Nephron (organoid): ENCODE results near the gene MAPK4.
A peak's percentile ranks its signal among the peaks of the same experiment; 100 is the strongest.

Experiments used
- H3K27ac Mint-ChIP-seq, 3 experiments: 2 replicates each; pipeline ENCODE4 v1.8.0; 2020; ENCODE audit warnings: mixed read lengths in 3 of 3, mild to moderate bottlenecking in 2 of 3, moderate library complexity in 1 of 3
- H3K27me3 Mint-ChIP-seq: 2 replicates; pipeline ENCODE4 v1.8.0; 2021; ENCODE audit warnings: low read depth, mild to moderate bottlenecking, moderate library complexity, mixed read lengths
- H3K36me3 Mint-ChIP-seq: 2 replicates; pipeline ENCODE4 v1.8.0; 2020; ENCODE audit warnings: low read depth, mixed read lengths
- H3K4me1 Mint-ChIP-seq: 2 replicates; pipeline ENCODE4 v1.8.0; 2020; ENCODE audit warnings: mixed read lengths
- H3K4me3 Mint-ChIP-seq, 3 experiments: 2 replicates each; pipeline ENCODE4 v1.8.0; 2020; ENCODE audit warnings: mild to moderate bottlenecking in 3 of 3, mixed read lengths in 3 of 3, moderate library complexity in 2 of 3
- H3K9me3 Mint-ChIP-seq: 2 replicates; pipeline ENCODE4 v1.8.0; 2020; ENCODE audit warnings: mixed read lengths
- CTCF ChIP-seq, 3 experiments: fragments of 200-600 bp; sonication (generic); IDR thresholded peaks; one replicate each; pipeline ENCODE4 v1.5.0; 2021; ENCODE audit warnings: antibody characterized with exemption in 3 of 3; ENCODE audit not compliant: unreplicated experiment in 3 of 3

Gene MAPK4

GRCh38 chr18:50662775-50663383 is 103.0 kb downstream of the MAPK4 start:
- Mint-ChIP-seq H3K9me3 (peaks cover 3% of the 10 kb centered on the region), H3K36me3 (peaks cover 13% of the 10 kb centered on the region), H3K4me3 (peak overlapping the region in 1 of 3 experiments; percentile 8), H3K27me3 (peaks cover 12% of the 10 kb centered on the region), H3K27ac (peak overlapping the region in 1 of 3 experiments; percentile 84), H3K4me1 (peaks cover 38% of the 10 kb centered on the region)
- no peak for TF ChIP-seq CTCF (IDR thresholded peaks at IDR 0.05; ENCODE audit: unreplicated experiment in 3 of 3)

- Mint-ChIP-seq H3K4me3 (no peak overlapping the region), H3K36me3 (peaks cover 13% of the 10 kb centered on the region), H3K27ac (no peak overlapping the region), H3K27me3 (peaks cover 12% of the 10 kb centered on the region), H3K4me1 (peaks cover 38% of the 10 kb centered on the region), H3K9me3 (peaks cover 3% of the 10 kb centered on the region)
- no peak for TF ChIP-seq CTCF (IDR thresholded peaks at IDR 0.05; ENCODE audit: unreplicated experiment in 3 of 3)
These were observed 103.9 kb downstream of the MAPK4 start for GRCh38 chr18:50663626-50664441.

GRCh38 chr18:50665015-50665414 is 105.1 kb downstream of the MAPK4 start:
- Mint-ChIP-seq H3K4me3 (no peak overlapping the region), H3K27me3 (peaks cover 12% of the 10 kb centered on the region), H3K36me3 (peaks cover 13% of the 10 kb centered on the region), H3K9me3 (peaks cover 3% of the 10 kb centered on the region), H3K27ac (peak overlapping the region in 1 of 3 experiments; percentile 25), H3K4me1 (peaks cover 33% of the 10 kb centered on the region)
- TF ChIP-seq CTCF (IDR thresholded peaks at IDR 0.05; ENCODE audit: unreplicated experiment in 3 of 3) = no peak

GRCh38 chr18:50665519-50665918 is 105.6 kb downstream of the MAPK4 start:
- Mint-ChIP-seq H3K36me3 (peaks cover 13% of the 10 kb centered on the region), H3K27ac (peak overlapping the region in 1 of 3 experiments; percentile 10)

GRCh38 chr18:50666536-50666935 is 106.6 kb downstream of the MAPK4 start:
- no peak for TF ChIP-seq CTCF (IDR thresholded peaks at IDR 0.05; ENCODE audit: unreplicated experiment in 3 of 3)
- no peak overlapping the region for H3K4me3 Mint-ChIP-seq
- H3K36me3 Mint-ChIP-seq = peaks cover 13% of the 10 kb centered on the region
- H3K4me1 Mint-ChIP-seq = peaks cover 33% of the 10 kb centered on the region
- H3K9me3 Mint-ChIP-seq = peaks cover 3% of the 10 kb centered on the region
- no peak overlapping the region for H3K27ac Mint-ChIP-seq
- H3K27me3 Mint-ChIP-seq = peaks cover 12% of the 10 kb centered on the region

More at GRCh38 chr18:50665519-50665918, 105.6 kb downstream of the MAPK4 start:
- no peak for TF ChIP-seq CTCF (IDR thresholded peaks at IDR 0.05; ENCODE audit: unreplicated experiment in 3 of 3)
- peaks cover 12% of the 10 kb centered on the region for H3K27me3 Mint-ChIP-seq
- peaks cover 33% of the 10 kb centered on the region for H3K4me1 Mint-ChIP-seq
- H3K4me3 Mint-ChIP-seq = no peak overlapping the region
- H3K9me3 Mint-ChIP-seq = peaks cover 3% of the 10 kb centered on the region
